ENCODE results near the gene KAZN.

- no peak for TF ChIP-seq CTCF (IDR thresholded peaks at IDR 0.05)
- TF ChIP-seq POLR2A (IDR thresholded peaks at IDR 0.05): no peak
- no peak for TF ChIP-seq EP300 (IDR thresholded peaks at IDR 0.05)
Measured at GRCh38 chr1:15113146-15113545, 514.7 kb downstream of the KAZN start.
